GM12872 (cell line): Measurements from ENCODE around the gene CHST12.

Source experiments
- TF ChIP-seq, protein P1 (sequence below): IDR thresholded peaks from 3 replicates; pipeline ENCODE4 v1.5.1; 2011; ENCODE audit warnings: low read depth, mild to moderate bottlenecking, low read length, moderate library complexity; ENCODE audit not compliant: insufficient read depth

Gene CHST12

DNA sequence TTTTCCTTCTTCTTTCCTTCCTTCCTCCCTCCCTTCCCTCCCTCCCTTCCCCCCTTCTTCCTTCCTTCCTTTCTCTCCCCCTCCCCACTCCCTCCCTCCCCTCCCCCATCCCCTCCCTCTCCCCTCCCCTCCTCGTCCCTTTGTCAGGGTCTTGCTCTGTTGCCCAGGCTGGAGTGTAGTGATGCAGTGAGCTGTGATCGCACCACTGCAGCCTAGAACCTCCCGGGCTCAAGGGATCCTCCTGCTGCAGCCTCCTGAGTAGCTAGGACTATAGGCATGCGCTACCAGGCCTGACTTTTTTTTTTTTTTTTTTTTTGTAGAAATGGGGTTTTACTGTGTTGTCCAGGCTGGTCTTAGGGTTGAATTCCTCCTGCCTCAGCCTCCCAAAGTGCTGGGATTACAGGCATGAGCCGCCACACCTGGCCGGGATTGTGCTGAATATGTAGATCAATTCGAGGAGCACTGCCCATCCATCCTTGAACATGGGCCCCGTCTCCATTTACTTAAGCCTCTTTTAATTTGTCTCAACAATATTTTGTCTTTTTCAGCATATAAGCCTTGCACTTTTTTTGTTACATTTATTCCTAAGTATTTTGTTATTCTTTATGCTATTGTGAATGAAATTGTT is 49.3 kb downstream of the CHST12 start:
- TF ChIP-seq, protein P1, sequence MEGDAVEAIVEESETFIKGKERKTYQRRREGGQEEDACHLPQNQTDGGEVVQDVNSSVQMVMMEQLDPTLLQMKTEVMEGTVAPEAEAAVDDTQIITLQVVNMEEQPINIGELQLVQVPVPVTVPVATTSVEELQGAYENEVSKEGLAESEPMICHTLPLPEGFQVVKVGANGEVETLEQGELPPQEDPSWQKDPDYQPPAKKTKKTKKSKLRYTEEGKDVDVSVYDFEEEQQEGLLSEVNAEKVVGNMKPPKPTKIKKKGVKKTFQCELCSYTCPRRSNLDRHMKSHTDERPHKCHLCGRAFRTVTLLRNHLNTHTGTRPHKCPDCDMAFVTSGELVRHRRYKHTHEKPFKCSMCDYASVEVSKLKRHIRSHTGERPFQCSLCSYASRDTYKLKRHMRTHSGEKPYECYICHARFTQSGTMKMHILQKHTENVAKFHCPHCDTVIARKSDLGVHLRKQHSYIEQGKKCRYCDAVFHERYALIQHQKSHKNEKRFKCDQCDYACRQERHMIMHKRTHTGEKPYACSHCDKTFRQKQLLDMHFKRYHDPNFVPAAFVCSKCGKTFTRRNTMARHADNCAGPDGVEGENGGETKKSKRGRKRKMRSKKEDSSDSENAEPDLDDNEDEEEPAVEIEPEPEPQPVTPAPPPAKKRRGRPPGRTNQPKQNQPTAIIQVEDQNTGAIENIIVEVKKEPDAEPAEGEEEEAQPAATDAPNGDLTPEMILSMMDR = no peak

DNA sequence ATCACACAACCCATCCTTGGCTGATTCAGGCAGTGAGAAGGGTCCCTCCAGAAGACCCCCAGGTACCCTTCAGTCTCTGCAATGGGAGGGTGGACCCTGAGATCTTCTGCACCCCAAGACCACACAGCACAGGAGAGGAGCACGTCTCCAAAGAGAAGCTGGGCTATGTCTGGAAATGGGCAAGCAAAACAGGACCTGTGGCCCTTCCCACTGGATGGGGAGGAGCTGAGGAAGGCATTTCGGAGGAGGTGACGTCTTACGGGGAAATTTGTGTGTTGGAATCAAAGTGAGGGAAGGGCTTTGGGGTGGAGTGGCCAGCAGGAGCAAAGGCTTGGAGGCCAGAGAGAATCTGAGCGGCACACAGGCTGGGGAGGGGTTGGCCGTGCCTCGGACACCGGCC is 56.3 kb downstream of the CHST12 start:
- TF ChIP-seq, protein P1 = no peak

DNA sequence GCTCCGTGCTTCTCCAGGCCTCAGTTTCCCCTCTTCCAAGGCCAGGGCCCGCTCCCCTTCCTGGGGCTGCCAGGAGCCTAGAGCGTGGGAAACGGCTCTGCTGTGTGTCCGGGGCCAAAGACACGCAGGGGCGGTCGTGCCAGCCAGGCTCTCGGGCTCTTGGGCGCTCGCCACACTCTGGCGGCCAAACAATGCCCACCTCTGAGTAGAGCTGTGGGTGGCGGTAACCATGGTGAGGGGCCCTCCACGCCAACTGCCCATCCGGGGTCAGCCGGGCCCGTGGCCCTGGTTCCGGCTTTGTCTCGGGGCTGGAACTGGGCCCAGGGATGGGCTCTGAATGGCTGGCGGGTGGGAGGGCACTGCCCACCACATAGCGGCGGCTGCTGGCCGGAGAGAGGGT is 56.8 kb downstream of the CHST12 start:
- TF ChIP-seq, protein P1 = no peak

DNA sequence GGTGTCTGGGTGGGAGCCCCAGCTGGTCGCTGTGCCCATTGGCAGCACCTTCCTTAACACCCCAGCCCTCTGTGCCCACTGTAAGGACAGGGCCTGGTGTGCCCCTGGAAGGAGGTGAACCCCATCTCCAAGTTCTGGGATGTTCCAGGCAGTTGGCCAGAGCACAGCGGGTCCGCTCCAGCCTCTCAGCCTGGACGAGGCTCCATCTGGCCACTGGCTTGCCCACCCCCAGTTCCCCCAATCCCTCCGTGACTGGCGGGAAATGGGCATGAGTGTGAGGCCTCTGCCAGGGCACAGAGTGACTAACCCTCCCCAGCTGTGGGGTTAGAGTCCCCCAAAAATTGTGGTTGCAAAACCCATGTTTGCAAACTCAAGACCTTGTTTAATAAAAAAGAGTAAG is 57.2 kb downstream of the CHST12 start:
- TF ChIP-seq, protein P1 = no peak

DNA sequence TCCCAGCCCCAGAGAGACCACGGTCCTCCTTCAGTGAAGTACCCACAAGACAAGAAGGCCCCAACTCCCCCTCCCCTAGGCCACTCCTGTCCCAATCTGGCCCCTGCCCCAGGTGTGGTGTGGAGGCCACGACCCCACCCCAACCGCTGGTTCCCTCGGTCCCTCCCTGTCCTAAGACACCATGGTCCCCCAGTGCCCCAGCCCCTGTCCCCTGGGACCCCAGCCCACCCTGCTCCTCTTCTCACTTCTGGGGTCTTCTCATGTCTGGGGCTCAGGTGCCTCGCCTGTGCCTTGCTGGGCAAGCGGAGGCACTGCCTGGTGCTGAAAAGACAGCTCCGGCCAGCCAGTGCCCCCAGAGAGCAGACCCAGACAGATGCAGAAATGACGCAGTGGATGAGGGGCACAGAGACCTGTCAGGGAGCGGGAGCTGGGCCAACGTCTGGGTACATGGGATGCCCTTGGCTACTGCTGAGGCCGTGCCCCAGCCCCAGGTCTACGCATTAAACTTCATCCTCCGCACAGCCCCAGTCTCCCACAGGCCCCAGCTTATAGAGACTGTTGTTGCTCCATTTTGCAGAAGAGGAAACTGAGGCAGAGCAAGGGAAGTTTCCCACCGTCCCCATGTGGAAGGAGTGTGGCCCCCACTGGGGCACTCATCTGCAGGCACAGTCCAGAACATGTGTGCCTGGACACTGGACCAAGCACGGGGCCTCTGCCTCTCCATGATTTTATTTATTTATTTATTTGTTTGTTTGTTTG is 58.0 kb downstream of the CHST12 start:
- TF ChIP-seq, protein P1 = no peak

DNA sequence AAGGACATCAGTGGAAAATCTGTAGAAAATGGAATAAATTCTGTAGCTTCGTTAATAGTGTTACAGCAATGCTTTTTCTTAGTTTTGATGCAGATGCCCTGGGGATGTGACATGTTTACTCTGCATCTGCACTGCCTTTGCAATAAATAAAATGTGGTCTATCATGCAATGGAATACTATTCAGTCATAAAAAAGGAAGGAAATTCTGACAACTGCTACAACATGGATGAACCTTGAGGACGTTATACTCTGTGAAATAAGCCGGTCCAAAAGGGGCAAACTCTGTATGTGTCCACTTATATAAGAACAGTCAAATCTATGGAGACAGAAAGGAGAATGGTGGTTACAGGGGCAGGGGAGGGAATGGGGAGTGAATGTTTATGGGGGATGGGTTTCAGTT is 59.3 kb downstream of the CHST12 start:
- TF ChIP-seq, protein P1 = no peak

DNA sequence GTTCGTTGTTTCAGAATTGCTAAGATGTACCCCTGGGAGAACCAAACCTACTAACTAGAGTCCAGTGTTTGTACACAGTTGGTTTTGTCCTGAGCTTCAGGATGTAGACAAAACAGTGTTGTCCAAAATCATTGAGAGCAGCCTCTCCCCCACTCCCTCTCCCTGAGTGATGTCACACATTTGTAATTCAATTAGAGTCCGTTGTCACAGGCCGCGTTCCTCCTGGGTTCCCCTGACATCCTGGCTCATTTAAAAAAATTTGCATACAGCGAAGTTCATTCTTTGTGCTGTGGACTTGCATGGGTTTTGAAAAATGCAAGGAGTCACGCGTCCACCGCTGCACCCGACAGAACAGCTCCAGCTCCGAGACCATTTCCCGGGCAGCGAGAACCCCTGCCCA is 62.5 kb downstream of the CHST12 start:
- TF ChIP-seq, protein P1 = no peak
